DMS53 treated with DMSO at 0.1 percent for 48 hours (cell line): ENCODE data around the gene TUBB3.
"Not testable (repeated sequence)": the region's sequence is repeated elsewhere in the genome, so short reads cannot be mapped to it uniquely, and the experiment has no call there.

ENCODE experiments used
- DNase-seq: peaks from one replicate; lab custom pipeline; 2025; ENCODE audit not compliant: unreplicated experiment; lab: John Stamatoyannopoulos, UW

Gene TUBB3

DNA sequence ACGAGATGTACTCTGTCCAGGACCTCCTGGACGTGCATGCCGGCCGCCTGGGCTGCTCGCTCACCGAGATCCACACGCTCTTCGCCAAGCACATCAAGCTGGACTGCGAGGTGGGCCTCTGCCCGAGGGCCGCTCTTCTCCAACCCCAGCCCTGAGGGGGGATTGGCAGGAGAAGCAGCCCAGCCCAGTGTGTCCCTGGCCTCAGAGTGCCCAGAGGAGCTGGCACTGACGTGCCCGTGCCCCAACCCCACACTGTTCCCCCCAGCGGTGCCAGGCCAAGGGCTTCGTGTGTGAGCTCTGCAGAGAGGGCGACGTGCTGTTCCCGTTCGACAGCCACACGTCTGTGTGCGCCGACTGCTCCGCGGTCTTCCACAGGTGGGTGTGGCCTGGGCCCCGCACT is 41.1 kb downstream of the TUBB3 start:
- no peak for DNase-seq

DNA sequence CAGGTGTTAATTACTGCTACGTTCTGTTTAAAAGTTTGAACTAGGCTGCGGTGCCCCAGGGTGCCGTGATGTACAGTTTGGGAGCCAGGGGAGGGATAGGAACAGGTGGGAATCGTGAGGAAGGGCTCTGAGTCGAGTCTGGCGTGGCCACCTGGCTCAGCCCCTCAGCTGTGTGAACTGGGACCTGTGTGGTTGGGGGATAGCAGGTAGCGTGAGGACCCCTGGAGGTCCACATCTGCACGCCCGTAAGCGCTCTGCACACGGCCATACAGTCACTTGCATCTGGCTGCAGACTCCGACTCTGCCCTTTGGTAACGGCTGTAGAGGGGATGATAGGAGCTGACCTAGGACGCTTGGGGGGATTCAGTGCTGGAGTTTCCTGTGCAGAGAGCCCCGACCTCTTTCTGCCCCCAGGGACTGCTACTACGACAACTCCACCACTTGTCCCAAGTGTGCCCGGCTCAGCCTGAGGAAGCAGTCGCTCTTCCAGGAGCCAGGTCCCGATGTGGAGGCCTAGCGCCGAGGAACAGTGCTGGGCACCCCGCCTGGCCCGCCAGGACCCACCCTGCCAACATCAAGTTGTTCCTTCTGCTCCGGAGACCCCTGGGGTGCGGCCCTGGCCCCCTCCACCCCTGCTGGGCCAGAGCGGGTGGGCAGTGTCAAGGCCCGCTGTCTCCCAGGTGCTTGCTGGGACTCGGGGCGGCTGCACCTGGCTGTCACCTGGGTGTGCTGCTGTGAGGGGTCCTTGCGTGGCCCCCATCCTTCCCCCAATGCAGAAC is 42.5 kb downstream of the TUBB3 start:
- no peak for DNase-seq

DNA sequence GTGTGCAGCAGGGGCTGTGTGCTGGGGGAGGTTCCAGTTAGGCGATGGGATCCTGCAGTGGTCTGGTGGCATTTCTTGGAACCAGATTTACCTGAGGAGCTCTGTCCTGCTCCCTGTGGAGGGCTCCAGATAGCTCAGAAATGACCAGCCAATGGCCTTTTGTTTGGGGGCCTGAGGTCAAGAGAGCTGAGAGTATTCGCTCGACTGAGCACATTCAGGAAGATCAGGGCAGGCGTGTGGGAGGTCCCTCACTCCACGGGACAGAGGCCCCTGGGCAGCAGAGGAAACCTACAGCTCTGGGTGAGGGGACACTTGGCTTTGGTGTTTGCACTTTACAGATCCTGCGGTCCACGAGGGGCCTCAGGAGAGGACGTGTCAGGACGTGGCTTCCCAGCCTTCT is 43.6 kb downstream of the TUBB3 start:
- DNase-seq, result no peak

DNA sequence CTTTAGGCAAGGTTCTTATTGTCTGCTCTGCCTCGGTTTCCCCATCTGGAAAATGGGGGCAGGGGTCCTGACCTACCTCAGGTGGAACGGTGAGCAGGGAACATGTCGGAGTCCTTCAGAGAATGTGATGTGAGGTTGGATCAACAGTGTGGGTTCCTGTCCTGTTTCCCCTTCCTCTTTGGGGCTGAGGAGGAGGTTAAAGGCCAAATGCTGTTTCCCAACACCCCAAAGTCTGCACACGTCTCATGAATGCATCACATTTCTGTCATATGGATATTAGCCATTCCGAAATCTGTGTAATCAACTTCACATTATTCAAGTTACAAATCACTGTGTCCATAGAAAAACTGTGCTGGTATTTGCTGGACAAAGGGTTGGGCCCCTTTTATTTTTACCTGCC is 44.3 kb downstream of the TUBB3 start:
- not testable (repeated sequence) for DNase-seq

DNA sequence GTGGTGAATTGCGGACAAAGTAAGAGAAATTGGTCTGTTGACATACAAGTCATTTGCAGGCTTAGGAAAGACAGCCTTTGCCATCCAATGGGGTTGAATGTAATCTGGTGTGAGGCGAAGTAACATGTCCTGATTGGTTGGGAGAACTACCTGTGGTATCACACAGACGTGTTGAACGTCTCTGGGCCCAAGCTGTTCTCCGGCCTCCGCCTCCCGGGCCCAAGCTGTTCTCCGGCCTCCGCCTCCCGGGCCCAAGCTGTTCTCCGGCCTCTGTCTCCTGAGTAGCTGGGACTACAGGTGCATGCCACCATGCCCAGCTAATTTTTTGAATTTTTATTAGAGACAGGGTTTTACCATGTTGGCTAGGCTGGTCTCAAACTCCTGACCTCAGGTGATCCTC is 44.9 kb downstream of the TUBB3 start:
- not testable (repeated sequence) for DNase-seq

DNA sequence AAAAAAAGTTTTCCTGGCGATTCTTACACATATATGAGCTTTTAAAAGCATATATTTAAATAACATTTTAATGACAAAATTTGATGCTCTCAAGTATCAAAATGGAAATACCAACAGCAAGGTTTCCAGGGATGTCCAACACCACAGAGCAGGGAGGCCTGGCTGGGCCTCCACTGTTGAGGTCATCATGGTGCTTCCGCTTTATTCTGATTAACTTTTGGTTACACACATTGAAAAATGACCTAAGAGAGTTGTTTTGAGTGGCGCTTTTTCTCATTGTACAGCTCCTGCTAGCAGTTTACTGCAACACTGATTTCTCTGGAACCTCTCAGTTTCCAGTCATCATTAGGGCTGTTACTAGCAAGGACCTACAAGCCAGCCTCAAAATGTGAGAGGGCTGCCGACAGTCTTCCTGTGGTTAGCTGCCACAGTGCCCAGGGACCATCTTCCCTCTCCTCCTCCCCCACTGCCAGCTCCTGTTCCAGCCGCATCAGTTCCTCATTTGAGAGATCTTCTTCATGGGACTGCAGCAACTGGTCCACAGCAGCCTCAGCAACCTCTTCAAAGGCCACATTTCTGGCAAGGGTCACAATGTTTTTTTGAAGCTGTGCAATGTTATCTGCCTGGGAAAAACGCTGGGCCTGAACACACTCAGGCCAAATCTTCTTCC is 46.7 kb downstream of the TUBB3 start:
- DNase-seq, result no peak

DNA sequence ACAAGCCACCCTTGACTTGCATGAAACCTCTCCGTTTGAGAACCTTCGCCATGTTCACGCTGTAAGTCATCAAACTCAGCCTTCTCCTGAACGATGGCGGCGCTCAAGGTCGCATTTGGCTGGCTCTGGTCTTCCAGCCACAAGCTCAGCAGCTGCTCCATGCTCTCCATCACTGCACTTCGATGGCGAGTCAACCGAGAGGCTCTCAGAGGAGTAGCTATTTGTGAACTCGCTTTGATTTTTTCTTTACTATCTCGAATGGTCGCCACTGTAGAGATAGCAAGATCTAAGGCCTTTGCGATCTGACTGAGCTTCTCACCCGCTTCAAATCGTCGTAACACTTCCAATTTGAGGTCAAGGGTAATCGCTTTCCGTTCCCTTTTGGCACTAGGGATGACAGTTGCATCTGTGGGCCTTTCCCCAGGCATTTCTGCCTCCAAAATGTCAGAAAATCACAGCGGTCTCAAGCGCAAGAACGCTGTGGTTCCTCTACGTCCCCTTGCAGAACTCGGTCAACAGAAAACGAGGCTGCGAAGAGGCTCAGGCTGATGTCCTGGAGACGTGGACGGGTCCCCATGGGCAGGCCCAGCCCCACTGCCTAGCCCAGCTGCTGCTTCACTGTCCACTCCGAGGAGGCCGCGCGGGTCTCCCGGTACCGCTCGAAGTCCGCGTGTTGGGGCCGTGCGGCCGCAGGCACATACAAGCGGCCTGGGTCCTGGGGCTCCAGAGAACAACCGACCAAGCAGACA is 48.5 kb downstream of the TUBB3 start:
- DNase-seq, result peak; percentile 12

DNA sequence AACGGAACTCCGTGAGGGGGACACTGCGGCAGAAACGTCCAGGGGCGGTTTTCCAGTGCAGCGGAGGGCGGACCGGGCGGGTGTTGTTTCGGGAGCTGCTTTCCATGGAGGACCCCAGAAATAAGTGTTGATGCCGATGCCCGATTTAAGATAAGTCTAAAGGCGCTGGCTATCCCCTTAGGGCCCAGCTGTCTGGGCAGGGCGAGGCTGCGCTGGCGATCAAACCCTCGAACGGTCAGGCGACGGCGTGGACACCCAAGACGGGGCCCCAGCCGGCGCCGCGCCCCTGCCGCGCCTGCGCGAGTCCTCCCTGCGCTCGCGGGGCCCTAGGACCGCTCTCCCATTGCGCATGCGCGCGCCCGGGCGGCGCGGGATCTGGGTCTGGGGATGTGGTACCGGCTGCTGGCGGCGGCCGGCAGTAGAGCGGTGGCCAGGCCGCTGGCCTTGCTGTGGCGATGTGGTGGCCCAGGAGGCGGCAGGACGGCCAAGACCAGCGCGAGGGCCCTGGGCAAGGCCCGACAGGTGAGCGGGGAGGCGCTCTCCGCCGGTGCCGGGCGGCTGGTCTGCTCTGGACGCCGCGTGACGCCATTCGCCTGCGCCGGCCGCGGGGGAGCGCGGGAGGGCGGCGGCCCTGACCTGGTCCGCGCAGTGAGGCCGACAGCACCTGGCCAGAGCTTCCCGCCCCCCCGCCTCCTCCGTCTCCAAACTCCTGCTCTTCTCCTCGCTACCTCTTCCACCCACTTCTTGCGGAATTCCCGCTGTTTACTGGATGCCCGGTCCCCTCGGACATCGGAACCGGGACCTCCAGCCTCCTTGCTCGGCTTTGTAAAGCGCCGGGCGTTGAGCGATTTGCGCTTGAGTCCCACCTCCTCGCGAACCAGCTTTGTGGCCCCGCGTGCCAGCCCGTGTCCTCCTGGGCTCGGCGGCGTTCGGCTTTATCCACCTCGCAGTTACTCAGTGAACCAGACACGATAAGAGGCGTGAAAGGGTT is 49.4 kb downstream of the TUBB3 start:
- peak; percentile 73 for DNase-seq

DNA sequence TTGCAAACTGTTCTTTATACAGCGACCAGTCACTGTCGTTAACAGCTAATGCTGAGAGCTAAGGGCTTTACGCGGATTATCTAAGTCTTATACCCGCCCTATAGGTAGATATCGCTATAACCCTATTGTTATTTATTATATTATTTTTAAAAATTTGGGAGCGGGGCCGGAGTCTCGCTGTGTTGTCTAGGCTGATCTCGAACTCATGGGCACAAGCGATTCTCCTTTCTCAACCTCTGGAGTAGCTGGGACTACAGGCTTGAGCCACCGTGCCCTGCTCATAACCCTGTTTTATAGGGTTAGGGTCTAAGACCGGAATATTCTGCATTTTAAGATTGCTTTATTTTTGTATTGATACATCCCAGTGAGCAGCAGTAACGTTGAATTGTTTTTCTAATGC is 50.1 kb downstream of the TUBB3 start:
- DNase-seq, result peak; percentile 14

DNA sequence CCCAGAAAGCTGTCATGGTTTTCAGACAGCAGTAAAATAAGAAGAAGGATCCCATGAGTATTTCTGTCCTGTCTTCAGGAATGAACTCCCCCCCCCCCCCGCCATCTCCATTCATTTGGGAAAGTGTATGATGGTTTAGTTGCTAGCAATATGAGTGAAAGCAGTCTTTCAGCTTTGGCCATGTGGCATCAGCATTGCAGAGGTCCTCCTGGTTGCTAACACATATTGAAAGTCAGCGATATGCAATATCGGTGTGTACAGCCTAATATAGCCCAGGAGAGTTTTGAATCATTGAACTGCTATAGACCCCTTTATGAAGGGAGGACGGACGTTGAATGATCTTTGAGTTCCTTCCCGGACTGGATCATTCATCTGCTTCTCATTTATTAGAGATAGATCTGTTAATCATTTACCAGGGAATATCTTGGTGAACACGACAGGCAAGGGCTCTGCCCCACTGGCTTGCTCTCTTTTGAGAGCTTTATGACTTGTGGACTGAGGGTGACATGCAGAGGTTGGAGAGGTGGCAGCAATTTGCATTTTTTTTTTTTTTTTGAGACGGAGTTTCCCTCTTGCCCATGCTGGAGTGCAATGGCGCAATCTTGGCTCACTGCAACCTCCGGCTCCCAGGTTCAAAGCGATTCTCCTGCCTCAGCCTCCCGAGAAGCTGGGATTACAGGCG is 50.7 kb downstream of the TUBB3 start:
- DNase-seq, result peak; percentile 76

DNA sequence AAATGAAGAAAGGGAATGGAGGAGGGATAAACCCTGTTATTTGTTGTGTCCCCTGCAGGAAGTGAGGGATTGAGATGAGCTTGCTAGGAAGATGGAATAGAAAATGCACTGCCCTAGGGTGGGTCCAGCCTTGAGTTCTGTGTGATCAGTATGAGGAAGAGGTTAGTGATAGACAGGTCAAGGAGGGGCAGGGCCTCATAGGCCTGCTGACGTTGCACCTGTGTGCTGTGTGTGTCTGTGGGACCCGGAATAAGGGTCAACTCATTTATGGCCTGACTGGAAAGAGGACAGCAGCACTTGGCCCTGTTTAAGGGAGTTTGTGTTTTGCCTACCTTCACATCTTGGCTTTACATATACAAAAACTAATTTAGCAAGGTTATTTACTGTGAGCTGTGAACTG is 51.7 kb downstream of the TUBB3 start:
- DNase-seq, result no peak

DNA sequence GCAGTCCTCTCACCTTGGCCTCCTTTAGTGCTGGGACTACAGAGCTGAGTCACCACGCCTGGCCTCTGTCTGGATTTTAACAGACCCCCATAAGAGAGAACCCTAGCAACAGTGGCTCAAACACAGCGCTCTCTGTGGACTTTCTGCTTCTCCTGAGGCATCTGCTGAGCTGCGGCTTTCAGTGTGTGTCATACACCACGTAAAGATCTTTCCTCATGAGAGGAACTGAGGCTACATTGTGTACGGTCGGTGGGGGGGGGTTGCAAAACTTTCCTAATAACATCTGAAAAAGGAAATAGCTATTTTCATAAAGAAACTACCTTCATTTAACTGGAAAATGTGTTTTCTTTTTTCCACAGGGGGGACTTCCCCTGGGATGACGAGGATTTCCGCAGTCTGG is 58.3 kb downstream of the TUBB3 start:
- DNase-seq, result no peak

DNA sequence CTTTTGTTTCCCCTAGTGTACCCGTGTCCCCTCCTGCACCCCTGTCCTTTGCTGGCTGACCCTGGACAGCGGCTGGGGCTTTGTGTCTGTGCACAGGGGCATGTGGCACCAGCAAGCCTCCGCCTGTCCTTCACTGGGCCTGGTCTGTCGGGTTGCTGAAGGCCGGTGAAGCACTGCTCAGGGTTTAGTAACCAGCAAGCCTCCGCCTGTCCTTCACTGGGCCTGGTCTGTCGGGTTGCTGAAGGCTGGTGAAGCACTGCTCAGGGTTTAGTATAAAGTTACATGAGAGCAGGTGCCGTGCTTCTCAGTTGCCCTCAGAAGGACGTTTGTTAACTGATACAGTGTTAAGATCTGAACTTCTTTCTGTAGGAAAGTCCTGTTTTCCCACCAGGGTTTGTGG is 59.2 kb downstream of the TUBB3 start:
- DNase-seq, result no peak

DNA sequence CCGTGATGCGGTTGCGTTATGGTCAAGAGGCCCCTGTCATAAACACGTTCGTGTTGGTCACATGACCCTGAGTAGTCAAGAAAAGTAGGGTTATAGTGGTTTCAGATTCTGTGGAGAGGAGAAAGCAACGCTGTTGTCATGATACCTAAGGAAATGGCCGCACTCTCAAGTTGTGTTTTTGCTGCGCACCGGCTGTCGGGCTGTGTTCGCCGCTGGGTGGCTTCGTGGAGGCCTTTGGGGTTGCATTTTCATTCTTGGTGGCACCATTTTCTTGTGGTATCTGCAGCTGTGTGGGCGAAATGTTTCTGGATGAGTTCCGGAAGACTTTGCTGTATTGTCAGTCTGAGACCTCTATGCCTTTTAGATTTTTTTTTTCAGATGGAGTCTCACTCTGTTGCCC is 60.4 kb downstream of the TUBB3 start:
- no peak for DNase-seq

DNA sequence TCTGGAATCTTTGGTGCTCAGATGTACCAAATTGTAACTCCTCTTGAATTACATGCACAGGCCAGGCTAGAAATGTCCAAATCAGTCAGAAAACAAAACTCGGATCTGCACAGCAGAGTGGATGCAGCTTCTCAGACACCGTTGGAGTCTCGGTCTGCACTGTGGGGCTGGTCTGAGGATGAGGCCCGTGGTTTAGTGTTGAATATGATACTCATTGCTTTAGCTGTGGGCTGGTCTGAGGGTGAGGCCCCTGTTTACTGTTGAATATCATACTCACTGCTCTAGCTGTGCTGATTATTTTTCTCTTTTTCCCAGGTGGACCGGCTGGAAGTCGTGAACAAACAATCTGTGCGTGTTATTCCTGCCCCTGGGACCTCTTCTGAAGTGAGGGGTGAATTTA is 61.1 kb downstream of the TUBB3 start:
- no peak for DNase-seq

DNA sequence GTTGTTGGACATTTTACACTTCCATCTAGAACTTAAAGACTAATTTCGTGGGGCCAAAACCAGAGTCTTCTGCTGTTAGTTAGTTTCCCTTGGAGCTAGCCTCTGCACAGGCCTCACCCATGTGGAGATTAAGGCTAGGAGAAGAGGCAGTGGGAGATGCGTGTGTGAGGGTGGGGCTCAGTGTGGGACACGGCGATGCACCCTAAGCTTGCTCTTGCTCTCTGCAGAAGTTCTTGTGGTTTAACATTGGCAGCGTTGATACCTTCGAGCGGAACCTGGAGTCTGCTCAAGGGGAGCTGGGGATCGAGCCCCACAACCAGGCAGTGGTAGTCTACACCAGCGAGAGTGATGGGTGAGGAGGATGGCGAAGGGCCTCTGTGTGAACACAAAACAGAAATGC is 62.1 kb downstream of the TUBB3 start:
- DNase-seq, result no peak
